HUDEP-2 (cell line): ENCODE data around the gene EPB42.
A peak's percentile ranks its signal among the peaks of the same experiment; 100 is the strongest.
"Not testable (repeated sequence)": the region's sequence is repeated elsewhere in the genome, so short reads cannot be mapped to it uniquely, and the experiment has no call there.

Experiments used
- DNase-seq, 76 experiments: peaks; one replicate each; lab custom pipeline; 2025; ENCODE audit not compliant: unreplicated experiment in 76 of 76; lab: John Stamatoyannopoulos, UW

The EPB42 gene

DNA sequence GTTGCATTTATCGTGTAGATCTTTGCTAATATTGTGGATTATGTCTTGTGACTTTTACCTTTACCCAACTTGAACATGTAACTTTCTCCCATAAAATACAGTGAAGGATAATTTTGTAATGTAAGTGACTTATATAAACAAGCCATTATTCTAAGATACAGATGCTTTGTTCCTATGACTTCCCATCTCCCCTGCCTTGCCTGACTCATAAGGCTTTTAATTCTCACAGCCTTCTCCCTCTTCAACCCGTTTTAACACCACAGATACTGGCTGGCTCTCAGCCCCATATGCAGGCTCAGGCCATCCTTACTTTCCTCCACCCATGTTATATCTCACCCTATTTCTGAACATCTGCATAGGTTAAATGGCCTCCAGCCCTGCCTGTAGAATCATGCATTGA, 31.5 kb downstream of the EPB42 start:
- DNase-seq = peak in 6 of 76 experiments; percentile 6 to 37 (median 19)

- peak in 33 of 76 experiments; percentile 12 to 70 (median 35) for DNase-seq
Measured at GRCh38 chr15:43187544-43188155, 33.2 kb downstream of the EPB42 start.

GRCh38 chr15:43186003-43186353, 34.8 kb downstream of the EPB42 start:
- peak in 4 of 76 experiments; percentile 10 to 39 (median 24) for DNase-seq

- peak in 75 of 76 experiments; percentile 46 to 99 (median 97) for DNase-seq
Measured at GRCh38 chr15:43185157-43186002, 35.4 kb downstream of the EPB42 start, which contains the start of gene CCNDBP1. Gene CCNDBP1 (plus strand): TSS chr15:43185403. CDS start chr15:43185499, 96 bp downstream.

- peak in 11 of 76 experiments; percentile 15 to 59 (median 38) for DNase-seq
Measured at GRCh38 chr15:43184407-43185124, 36.3 kb downstream of the EPB42 start.

- DNase-seq = no peak
Measured at GRCh38 chr15:43183270-43183669, 37.5 kb downstream of the EPB42 start.

DNA sequence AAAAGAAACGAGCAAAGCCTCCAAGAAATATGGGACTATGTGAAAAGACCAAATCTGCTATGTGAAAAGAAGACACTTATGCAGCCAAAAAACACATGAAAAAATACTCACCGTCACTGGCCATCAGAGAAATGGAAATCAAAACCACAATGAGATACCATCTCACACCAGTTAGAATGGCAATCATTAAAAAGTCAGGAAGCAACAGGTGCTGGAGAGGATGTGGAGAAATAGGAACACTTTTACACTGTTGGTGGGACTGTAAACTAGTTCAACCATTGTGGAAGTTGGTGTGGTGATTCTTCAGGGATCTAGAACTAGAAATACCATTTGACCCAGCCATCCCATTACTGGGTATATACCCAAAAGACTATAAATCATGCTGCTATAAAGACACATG, 43.7 kb downstream of the EPB42 start:
- DNase-seq = not testable (repeated sequence)

- not testable (repeated sequence) for DNase-seq
Measured at GRCh38 chr15:43175656-43176309, 45.0 kb downstream of the EPB42 start.

GRCh38 chr15:43169888-43170287, 50.9 kb downstream of the EPB42 start:
- no peak for DNase-seq

DNA sequence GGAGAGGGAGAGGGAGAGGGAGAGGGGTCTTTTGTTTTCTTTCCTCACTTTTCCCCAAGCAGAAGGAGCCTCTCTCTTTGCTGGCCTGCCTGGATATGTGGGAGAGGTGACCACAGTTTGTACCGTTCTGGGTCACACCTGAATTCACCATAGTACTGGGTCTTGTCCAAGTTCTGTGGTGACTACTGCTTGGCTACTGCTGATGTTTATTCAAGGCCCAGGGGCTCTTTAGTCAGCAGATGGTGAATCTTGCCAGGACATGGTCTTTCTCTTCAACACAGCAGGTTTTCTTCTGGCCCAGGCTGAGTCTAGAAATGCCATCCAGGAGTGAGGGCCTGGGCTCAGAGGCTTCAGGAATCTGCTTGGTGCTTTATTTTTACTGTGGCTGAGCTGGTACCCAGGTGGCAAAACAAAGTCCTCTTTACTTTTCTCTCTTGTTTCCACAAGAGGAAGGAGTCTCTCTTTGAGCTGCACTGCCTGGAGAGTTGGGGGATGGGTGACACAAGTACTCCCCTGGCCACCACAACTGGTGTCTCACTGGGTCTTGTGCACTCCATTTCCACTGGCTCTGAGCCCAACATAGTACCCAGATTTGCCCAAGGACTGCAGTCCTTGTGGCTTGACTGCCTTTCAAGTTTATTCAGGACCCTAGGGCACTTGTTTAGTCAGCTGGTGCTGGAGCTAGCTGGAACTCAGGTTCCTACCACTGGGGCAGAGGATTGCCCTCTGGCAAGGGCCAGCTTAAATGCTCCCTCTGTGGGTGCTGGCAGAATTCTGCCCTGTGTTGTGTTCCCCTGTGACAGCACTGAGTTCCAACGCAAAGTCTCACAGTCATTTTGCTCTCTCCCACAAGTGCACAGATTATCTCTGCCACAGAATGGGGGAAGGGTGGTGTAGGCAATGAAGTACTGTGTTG, 52.4 kb downstream of the EPB42 start:
- DNase-seq = peak in 1 of 76 experiments; percentile 11

DNA sequence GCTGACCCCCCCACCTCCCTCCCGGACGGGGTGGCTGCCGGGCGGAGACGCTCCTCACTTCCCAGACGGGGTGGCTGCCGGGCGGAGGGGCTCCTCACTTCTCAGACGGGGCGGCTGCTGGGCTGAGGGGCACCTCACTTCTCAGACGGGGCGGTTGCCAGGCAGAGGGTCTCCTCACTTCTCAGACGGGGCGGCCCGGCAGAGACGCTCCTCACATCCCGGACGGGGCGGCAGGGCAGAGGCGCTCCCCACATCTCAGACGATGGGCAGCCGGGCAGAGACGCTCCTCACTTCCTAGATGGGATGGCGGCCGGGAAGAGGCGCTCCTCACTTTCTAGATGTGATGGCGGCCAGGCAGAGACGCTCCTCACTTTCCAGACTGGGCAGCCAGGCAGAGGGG, 53.6 kb downstream of the EPB42 start:
- DNase-seq = not testable (repeated sequence)

GRCh38 chr15:43165801-43166325, 55.0 kb downstream of the EPB42 start:
- no peak for DNase-seq

GRCh38 chr15:43153269-43153668, 67.5 kb downstream of the EPB42 start:
- DNase-seq = no peak

DNA sequence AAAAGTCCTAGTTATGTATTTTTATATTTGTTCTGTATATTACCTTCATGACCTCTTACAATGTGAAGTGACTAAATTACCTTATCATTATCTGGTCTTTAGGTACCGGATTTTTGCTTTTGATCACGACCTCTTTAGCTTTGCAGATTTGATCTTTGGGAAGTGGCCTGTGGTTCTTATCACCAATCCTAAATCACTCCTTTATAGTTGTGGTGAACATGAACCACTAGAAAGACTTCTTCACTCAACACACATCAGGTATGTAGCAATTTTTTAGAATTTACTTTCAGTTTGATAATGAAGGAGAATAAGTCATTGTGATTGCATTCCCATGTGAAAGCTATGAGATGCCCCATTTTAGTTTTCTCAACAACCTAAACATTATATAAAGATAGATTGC, 69.1 kb downstream of the EPB42 start:
- no peak for DNase-seq

DNA sequence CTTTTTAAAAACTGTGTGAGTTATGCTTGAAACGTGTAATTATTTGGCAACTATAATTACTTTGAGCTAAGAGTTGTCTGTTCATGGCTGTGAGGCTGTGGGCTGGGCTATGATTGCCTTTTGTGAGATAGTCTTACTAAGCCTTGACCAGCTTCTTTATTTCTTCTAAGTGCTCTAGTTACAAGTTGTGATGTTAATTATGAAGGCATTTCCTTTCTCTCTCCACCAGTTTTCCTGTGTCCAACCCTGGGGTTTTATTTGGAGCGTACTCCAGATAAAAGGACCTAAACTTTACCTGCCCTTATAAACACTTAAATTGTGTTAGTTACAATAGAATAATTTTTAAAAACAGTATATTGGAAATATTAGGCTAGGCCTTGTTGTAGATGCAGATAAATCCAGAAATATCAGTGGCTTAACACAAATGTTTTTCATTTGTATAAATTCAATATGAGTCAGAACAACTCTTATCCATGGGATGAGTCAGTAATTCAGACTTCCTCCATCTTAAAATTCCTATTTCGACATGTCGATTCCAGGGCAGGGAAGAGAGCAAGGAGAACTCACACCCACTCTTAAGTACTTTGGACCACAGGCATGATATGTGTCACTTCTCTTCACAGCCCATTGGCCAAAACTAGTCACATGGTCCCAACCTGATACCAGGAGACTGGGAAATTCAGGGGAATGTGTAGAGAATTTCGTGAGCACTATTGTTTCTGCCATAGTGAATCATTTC, 70.5 kb downstream of the EPB42 start:
- DNase-seq = no peak
